ENCODE results near the gene KLF3.

GRCh38 chr4:38695809-38696208, 31.8 kb downstream of the KLF3 start:
- TF ChIP-seq, protein P1, sequence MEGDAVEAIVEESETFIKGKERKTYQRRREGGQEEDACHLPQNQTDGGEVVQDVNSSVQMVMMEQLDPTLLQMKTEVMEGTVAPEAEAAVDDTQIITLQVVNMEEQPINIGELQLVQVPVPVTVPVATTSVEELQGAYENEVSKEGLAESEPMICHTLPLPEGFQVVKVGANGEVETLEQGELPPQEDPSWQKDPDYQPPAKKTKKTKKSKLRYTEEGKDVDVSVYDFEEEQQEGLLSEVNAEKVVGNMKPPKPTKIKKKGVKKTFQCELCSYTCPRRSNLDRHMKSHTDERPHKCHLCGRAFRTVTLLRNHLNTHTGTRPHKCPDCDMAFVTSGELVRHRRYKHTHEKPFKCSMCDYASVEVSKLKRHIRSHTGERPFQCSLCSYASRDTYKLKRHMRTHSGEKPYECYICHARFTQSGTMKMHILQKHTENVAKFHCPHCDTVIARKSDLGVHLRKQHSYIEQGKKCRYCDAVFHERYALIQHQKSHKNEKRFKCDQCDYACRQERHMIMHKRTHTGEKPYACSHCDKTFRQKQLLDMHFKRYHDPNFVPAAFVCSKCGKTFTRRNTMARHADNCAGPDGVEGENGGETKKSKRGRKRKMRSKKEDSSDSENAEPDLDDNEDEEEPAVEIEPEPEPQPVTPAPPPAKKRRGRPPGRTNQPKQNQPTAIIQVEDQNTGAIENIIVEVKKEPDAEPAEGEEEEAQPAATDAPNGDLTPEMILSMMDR (IDR thresholded peaks at IDR 0.05; ENCODE audit: low read length) = no peak
- TF ChIP-seq EZH2 (optimal IDR thresholded peaks at IDR 0.05; ENCODE audit: low read depth, low read length) = no peak
